HG02678 (cell line): ENCODE results near the gene HCRTR1.

Experiments used
- ATAC-seq: cut with Tn5 transposase; IDR thresholded peaks from one replicate; pipeline ENCODE4 v1.9.1; 2021; ENCODE audit warnings: mild to moderate bottlenecking, moderate library complexity; ENCODE audit not compliant: unreplicated experiment

The HCRTR1 gene

GRCh38 chr1:31648190-31648589 lies 30.7 kb downstream of the HCRTR1 start:
- ATAC-seq = no peak

- no peak for ATAC-seq
These were observed 31.3 kb downstream of the HCRTR1 start for GRCh38 chr1:31648641-31649357.

DNA sequence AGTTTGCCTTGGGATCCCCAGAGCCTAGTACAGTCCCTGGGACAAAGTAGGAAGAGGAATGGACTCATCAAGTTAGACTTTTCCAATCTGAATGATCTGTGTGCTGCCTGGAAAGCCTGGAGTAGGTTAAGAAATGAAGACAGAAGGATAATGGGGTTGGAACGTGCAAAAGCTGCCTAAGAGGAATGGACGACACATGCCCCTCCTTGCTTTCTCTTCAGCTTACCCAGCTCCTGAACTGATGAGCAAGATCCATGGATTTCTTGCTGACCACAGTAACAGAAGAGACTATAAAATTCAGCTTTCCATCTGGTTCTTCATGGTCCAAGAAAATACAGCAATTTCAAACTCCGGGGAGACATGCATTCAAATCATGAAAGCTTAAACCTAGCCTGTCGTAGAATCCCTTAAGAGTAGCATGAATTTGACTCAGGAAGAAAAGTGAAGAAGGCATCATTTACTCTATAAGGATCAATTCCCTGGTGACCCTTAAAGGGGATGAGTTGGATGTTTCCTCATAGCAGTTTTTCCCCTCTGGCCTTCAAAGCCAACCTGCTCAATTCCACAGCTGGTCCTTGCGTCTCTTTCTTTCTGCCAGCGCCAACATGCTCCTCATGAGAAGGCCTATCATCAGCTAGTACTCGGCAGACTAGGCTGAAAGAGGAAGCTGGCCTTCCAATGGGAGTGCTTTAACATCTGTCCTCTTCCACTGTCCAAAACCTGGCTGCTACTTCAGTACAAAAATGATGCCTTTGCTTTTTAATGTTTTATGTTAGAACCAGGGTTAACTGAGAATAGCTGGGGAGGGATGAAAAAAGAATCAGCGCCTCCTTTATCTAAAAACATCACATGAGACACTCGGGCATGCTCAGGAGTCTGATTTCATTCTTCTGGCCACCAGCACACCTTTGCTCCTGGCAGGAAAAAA lies 32.9 kb downstream of the HCRTR1 start:
- ATAC-seq = no peak

DNA sequence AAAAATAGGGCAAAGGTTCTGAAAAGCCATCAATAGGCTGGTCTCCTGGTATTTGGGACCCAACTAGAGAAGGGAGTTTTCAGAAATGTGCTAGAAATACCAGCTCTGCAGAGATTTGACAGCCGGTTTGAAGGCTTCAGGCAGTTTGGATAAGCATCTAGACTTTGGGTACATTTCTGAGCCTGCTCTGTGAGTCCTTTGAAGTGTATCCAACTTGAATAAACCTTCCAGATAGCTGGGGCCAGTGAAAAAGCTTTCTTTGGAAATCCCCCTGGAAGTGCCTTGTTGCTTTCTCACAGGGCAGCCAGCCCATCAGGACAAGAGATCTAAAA lies 33.6 kb downstream of the HCRTR1 start:
- no peak for ATAC-seq

GRCh38 chr1:31651766-31652165 lies 34.3 kb downstream of the HCRTR1 start:
- ATAC-seq = no peak

GRCh38 chr1:31652891-31653499 lies 35.5 kb downstream of the HCRTR1 start:
- no peak for ATAC-seq

- no peak for ATAC-seq
These were observed 36.4 kb downstream of the HCRTR1 start for GRCh38 chr1:31653717-31654473.

GRCh38 chr1:31654474-31654776 lies 36.9 kb downstream of the HCRTR1 start:
- no peak for ATAC-seq

DNA sequence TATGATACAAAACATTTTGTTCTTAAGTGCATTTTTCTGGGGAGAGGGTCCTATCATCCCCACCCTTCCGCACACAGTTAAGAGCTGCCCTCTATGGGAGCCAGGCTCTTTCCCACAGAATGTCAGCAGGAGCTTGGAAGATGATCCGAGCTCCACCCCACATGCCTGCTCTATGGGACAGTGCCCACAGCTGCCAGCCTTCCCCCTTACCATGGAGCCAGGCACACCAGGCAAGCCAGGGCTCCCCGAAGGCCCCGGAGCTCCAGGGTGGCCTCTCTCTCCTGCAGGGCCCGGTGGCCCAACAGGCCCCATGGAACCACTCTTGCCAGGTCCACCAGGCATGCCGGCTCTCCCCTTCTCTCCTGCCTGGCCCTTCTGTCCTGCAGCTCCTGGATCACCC lies 37.6 kb downstream of the HCRTR1 start:
- ATAC-seq = no peak

- no peak for ATAC-seq
These were observed 38.3 kb downstream of the HCRTR1 start for GRCh38 chr1:31655756-31656155.

GRCh38 chr1:31657020-31657804 lies 39.7 kb downstream of the HCRTR1 start:
- ATAC-seq = no peak

DNA sequence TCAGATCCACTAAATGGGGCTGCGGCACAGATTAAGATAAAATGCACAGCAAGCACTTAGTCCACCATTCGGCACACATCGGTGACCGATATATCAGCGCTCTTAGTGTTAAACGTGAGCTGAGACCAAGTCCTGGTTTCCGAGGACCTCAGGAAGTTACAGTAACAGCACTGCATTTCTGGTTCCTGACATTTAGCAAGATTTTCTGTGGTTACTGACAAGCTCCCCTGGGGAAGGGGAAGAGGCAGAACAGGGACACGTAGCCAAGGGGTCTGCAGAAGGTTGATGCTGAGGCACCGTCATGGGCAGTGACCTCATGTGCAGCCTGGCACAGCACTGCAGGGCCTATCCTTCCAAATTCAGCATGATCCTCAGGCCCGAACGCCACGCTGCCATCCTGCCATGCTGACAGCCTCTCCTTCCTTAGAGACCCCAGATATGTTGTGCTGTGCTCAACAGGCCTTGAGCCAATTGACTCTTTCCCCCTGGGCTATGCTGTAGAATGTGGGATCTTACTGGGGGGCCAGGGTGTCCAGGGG lies 40.6 kb downstream of the HCRTR1 start:
- no peak for ATAC-seq

DNA sequence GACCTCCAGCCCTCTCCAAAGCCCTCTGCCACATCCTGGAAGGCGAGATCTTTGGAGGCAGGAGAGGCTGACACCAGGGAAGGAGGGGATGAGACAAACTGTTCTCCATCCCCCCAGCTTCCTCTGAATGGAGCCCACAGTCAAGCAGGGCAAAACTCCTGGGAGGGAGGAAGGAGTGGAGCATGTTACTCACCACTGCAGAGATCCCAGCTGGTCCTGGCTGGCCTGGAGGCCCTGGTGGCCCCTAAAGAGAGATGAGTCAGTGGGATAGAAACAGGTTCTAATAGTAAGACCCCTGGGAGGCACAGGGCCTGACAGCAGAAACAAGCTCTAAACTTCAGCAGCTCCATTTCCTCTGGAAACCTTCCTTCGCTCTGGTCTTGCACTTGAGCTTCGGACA lies 41.2 kb downstream of the HCRTR1 start:
- ATAC-seq = no peak

DNA sequence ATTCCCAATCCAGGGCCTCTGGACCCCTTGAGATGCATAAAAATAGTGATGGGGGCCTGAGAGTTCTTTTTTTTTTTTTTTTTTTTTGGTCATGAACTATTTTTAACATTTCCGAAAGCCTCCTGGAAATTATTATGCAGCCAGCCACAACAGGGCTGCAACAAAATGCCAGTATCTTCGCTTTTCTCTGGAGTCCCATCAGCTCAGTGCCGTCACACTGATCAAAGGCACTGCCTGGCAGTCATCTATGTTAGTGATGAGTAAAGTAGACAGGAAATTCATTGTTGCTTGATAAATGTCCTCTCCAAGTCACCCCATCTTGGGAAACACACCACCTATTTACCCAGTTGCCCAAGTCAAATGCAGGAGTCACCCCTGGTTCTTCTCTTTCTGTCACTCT lies 42.4 kb downstream of the HCRTR1 start:
- ATAC-seq = no peak

- ATAC-seq = no peak
These were observed 43.5 kb downstream of the HCRTR1 start for GRCh38 chr1:31660871-31661455.

DNA sequence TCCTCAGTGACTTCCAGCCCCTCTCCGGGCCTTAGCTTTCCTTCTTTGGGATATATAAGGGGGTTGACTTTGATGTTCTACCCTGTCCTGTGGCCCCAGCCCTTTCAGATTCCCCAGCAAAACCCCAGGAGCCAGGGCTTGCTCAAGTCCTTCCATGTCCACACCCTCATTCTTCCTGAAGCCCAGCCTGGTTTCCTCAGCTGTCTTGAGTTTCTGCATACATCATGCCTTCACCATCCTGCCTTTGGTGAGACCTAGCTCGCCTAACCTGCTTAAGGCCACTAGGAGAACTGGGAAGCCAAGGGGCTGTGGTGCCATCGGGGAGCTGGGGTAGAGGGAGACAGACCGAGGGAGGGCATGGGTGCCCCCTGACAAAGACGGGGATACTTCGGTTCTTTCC lies 44.4 kb downstream of the HCRTR1 start:
- no peak for ATAC-seq

GRCh38 chr1:31662463-31662862 lies 45.0 kb downstream of the HCRTR1 start:
- no peak for ATAC-seq

DNA sequence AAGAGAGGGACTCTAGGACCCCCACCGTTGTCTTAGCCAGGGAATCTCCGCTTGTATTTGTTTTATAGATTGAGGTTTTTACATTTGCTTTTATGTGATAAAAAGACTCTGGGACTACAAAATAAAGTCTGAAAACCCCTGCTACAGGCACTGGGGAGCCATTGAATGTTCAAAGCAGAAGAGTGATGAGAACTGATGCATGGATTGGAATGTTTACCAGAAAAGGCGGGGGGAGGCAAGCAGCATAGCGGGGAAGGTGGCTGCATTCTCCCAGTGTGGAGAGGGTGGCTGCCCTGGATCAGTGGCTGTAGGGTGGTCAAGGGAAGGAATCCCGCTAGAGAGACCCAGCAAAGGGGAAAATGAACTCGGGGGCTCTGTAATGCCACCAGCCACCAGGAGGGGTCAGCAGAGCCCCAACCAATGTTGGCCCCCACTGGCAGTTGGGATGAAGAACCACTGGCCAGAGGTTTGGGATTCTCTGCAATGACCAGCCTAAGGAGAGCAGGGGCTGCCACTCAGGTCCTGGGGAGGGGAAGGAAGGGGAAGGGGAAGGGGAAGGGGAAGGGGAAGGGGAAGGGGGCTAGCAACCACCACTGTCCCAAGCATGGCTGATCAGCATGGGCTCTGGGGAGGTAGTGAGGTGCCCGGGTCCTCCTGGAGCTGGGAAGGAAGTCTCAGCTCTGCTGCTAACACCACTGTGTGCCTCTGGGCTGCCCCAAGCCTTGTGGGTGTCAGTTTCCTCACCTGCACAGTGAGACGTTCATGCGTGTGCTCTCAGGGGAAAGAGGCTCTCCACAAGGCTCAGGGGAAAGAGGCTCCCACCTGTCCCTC lies 46.3 kb downstream of the HCRTR1 start:
- ATAC-seq = no peak

- ATAC-seq = no peak
These were observed 47.0 kb downstream of the HCRTR1 start for GRCh38 chr1:31664528-31664927.
